Memory B cell (primary cell): Measurements from ENCODE around the gene CRABP1.
"Not testable (repeated sequence)": the region's sequence is repeated elsewhere in the genome, so short reads cannot be mapped to it uniquely, and the experiment has no call there.

ENCODE experiments used
- ATAC-seq: fragments of 150-1000 bp; cut with Tn5 transposase; 2 replicates; pipeline ENCODE4 v1.10.0; 2021; ENCODE audit warnings: low read depth, mild to moderate bottlenecking, moderate library complexity
- DNase-seq, 2 donors: peaks; one replicate each; pipeline ENCODE4 v3.0.0; 2022; ENCODE audit warnings: low spot score in 2 of 2
- H3K27ac Mint-ChIP-seq: one replicate; pipeline ENCODE4 v1.8.0; 2022; ENCODE audit warnings: mild to moderate bottlenecking, moderate library complexity, mixed read lengths
- H3K27me3 Mint-ChIP-seq: one replicate; pipeline ENCODE4 v1.8.0; 2022; ENCODE audit warnings: mixed read lengths
- H3K36me3 Mint-ChIP-seq: one replicate; pipeline ENCODE4 v1.8.0; 2022; ENCODE audit warnings: mild to moderate bottlenecking, mixed read lengths
- H3K4me1 Mint-ChIP-seq: one replicate; pipeline ENCODE4 v1.8.0; 2022; ENCODE audit warnings: mixed read lengths
- H3K4me3 Mint-ChIP-seq: one replicate; pipeline ENCODE4 v1.8.0; 2022; ENCODE audit warnings: mild to moderate bottlenecking, moderate library complexity, mixed read lengths
- H3K9me3 Mint-ChIP-seq: one replicate; pipeline ENCODE4 v1.8.0; 2022; ENCODE audit warnings: mixed read lengths

CRABP1 gene

DNA sequence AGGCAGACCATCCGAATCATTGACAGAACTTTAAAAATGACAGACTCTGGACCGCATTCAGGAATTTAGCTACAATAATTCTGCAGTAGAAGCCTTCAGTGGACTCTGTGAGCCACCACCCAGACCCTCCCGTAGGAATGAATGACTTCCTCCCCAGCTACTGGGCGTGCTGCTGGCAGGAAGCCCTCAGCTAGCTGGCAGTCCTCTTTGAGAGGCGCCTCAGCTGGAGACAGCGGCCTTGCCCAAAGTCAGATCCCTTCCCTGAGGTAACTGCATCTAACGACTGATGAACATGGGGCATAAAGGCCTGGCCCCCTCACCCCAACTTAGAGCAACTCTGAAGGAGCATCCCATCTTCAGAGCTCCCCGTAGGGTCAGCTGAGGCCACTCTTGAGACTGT, 25.8 kb downstream of the CRABP1 start:
- H3K36me3 Mint-ChIP-seq: no peaks in the 10 kb centered on the region
- no peaks in the 10 kb centered on the region for H3K9me3 Mint-ChIP-seq
- peaks cover 8% of the 10 kb centered on the region for H3K27me3 Mint-ChIP-seq
- H3K4me1 Mint-ChIP-seq: no peaks in the 10 kb centered on the region
- DNase-seq: no peak
- no peak overlapping the region for H3K4me3 Mint-ChIP-seq
- no peak overlapping the region for H3K27ac Mint-ChIP-seq
- no peak for ATAC-seq

DNA sequence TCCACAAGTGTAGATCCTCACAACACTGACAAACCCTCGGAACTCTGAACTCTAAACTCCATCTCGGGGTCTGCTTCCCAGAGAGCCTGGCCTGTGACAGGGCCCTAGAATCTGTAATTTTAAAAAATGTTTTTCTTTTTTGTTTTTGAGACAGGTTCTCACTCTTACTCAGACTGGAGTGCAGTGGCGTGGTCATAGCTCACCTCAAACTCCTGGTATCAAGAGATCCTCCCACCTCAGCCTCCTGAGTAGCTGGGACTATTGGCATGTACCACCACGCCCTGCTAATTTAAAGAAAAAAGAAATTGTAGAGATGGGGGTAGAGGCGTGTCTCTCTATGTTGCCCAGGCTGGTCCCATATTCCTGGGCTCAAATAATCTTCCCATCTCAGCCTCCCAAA, 26.2 kb downstream of the CRABP1 start:
- ATAC-seq (no peak), DNase-seq (no peak)
- Mint-ChIP-seq H3K27me3 (peaks cover 8% of the 10 kb centered on the region), H3K4me3 (no peak overlapping the region), H3K36me3 (no peaks in the 10 kb centered on the region), H3K27ac (no peak overlapping the region), H3K9me3 (no peaks in the 10 kb centered on the region), H3K4me1 (no peaks in the 10 kb centered on the region)

GRCh38 chr15:78368651-78369050, 28.5 kb downstream of the CRABP1 start:
- Mint-ChIP-seq H3K4me3 (no peak overlapping the region), H3K4me1 (no peaks in the 10 kb centered on the region), H3K27ac (no peak overlapping the region), H3K27me3 (peaks cover 8% of the 10 kb centered on the region), H3K36me3 (no peaks in the 10 kb centered on the region), H3K9me3 (no peaks in the 10 kb centered on the region)
- DNase-seq (no peak), ATAC-seq (no peak)

- no peaks in the 10 kb centered on the region for H3K4me1 Mint-ChIP-seq
- peaks cover 8% of the 10 kb centered on the region for H3K27me3 Mint-ChIP-seq
- H3K27ac Mint-ChIP-seq: no peak overlapping the region
- H3K4me3 Mint-ChIP-seq: no peak overlapping the region
- no peaks in the 10 kb centered on the region for H3K36me3 Mint-ChIP-seq
- ATAC-seq (no peak), DNase-seq (no peak)
- H3K9me3 Mint-ChIP-seq: no peaks in the 10 kb centered on the region
Observed at GRCh38 chr15:78369161-78369560, 29.0 kb downstream of the CRABP1 start.

- ATAC-seq (no peak), DNase-seq (no peak)
- no peak overlapping the region for H3K27ac Mint-ChIP-seq
- H3K4me3 Mint-ChIP-seq: no peak overlapping the region
- peaks cover 3% of the 10 kb centered on the region for H3K4me1 Mint-ChIP-seq
- H3K36me3 Mint-ChIP-seq: no peaks in the 10 kb centered on the region
- H3K27me3 Mint-ChIP-seq: peaks cover 9% of the 10 kb centered on the region
- H3K9me3 Mint-ChIP-seq: no peaks in the 10 kb centered on the region
Observed at GRCh38 chr15:78370013-78370412, 29.9 kb downstream of the CRABP1 start.

- no peak for ATAC-seq
- DNase-seq: no peak
- Mint-ChIP-seq H3K4me1 (peaks cover 5% of the 10 kb centered on the region), H3K4me3 (no peak overlapping the region), H3K9me3 (no peaks in the 10 kb centered on the region), H3K36me3 (no peaks in the 10 kb centered on the region), H3K27ac (no peak overlapping the region), H3K27me3 (peaks cover 8% of the 10 kb centered on the region)
Observed at GRCh38 chr15:78372880-78373279, 32.7 kb downstream of the CRABP1 start.

GRCh38 chr15:78374436-78375393, 34.6 kb downstream of the CRABP1 start:
- H3K4me3 Mint-ChIP-seq: no peak overlapping the region
- H3K36me3 Mint-ChIP-seq: no peaks in the 10 kb centered on the region
- H3K4me1 Mint-ChIP-seq: peaks cover 5% of the 10 kb centered on the region
- no peaks in the 10 kb centered on the region for H3K9me3 Mint-ChIP-seq
- H3K27me3 Mint-ChIP-seq: peaks cover 8% of the 10 kb centered on the region
- H3K27ac Mint-ChIP-seq: no peak overlapping the region
- DNase-seq (no peak), ATAC-seq (peak; percentile 49)

DNA sequence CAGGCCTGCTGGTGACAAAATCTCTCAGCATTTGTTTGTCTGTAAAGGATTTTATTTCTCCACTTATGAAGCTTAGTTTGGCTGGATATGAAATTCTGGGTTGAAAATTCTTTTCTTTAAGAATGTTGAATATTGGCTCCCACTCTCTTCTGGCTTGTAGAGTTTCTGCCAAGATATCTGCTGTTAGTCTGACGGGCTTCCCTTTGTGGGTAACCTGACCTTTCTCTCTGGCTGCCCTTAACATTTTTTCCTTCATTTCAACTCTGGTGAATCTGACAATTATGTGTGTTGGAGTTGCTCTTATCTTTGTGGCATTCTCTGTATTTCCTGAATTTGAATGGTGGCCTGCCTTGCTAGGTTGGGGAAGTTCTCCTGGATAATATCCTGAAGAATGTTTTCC, 40.0 kb downstream of the CRABP1 start:
- not testable (repeated sequence) for ATAC-seq, H3K36me3 Mint-ChIP-seq, H3K4me3 Mint-ChIP-seq, DNase-seq, H3K4me1 Mint-ChIP-seq, H3K9me3 Mint-ChIP-seq, H3K27ac Mint-ChIP-seq
- peaks cover 16% of the 10 kb centered on the region for H3K27me3 Mint-ChIP-seq

DNA sequence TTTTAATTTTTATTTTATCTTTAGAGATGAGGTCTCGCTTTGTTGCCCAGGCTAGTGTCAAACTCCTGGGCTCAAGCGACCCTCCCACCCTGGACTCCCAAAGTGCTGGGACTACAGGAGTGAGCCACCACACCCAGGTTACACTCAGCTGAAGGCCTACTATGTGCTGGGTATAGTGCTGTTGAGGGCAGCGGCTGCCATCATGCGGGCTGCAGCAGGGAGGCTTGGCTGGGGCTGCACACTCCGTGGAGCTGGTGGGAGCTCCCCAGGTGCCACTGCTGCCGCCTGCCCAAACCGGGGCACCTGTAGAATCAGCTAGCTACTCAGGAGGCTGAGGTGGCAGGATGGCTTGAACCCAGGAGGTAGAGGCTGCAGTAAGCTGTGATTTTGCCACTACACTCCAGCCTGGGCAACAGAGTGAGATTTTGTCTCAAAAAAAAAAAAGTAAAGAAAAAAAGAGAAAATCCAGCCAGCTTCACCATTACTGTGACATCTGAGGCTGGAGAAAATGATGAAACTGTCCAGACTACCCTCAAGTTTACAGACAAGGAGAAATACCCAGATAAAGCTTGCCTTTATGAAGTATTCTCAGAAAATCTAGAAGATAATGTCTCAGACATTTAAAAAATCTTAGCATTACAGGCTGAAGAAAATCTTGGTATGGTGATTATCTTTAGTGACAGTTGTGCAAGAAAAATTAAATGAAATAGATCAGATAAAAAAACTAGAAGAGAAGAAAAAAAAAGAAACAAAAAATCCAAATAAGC, 42.1 kb downstream of the CRABP1 start:
- no peaks in the 10 kb centered on the region for H3K4me1 Mint-ChIP-seq
- no peaks in the 10 kb centered on the region for H3K9me3 Mint-ChIP-seq
- H3K27ac Mint-ChIP-seq: no peak overlapping the region
- ATAC-seq (no peak), DNase-seq (no peak)
- peaks cover 1% of the 10 kb centered on the region for H3K36me3 Mint-ChIP-seq
- no peak overlapping the region for H3K4me3 Mint-ChIP-seq
- H3K27me3 Mint-ChIP-seq: peaks cover 27% of the 10 kb centered on the region

DNA sequence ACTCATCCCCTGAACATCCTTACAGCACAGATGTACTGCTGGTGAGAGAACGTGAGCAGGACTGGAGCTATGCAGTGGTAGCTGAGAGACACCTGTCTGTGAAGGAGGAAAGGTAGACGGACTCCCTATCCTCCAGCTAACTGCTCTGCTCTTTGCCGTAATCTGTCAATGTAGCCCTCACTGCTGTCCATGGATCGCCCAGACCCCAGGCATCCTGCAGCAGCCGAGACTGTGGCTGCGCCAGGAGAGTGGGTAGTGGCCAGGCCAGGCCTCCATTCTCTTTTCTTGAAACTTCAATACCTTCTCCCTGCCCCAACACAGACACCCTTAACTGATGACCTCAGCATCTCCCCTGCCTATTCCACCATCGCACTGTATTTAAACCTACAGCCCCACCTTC, 44.5 kb downstream of the CRABP1 start:
- DNase-seq (no peak), ATAC-seq (no peak)
- no peaks in the 10 kb centered on the region for H3K4me1 Mint-ChIP-seq
- no peaks in the 10 kb centered on the region for H3K9me3 Mint-ChIP-seq
- peaks cover 25% of the 10 kb centered on the region for H3K27me3 Mint-ChIP-seq
- H3K36me3 Mint-ChIP-seq: peaks cover 1% of the 10 kb centered on the region
- no peak overlapping the region for H3K4me3 Mint-ChIP-seq
- no peak overlapping the region for H3K27ac Mint-ChIP-seq

- no peak for DNase-seq
- Mint-ChIP-seq H3K9me3 (peaks cover 2% of the 10 kb centered on the region), H3K4me1 (no peaks in the 10 kb centered on the region), H3K4me3 (no peak overlapping the region), H3K27ac (no peak overlapping the region), H3K27me3 (peaks cover 29% of the 10 kb centered on the region), H3K36me3 (no peaks in the 10 kb centered on the region)
- no peak for ATAC-seq
Observed at GRCh38 chr15:78387246-78388037, 47.3 kb downstream of the CRABP1 start.

GRCh38 chr15:78388865-78389264, 48.7 kb downstream of the CRABP1 start:
- Mint-ChIP-seq H3K4me1 (no peaks in the 10 kb centered on the region), H3K4me3 (no peak overlapping the region), H3K9me3 (peaks cover 2% of the 10 kb centered on the region), H3K27ac (no peak overlapping the region), H3K27me3 (peaks cover 29% of the 10 kb centered on the region), H3K36me3 (no peaks in the 10 kb centered on the region)
- ATAC-seq (no peak), DNase-seq (no peak)

- peaks cover 2% of the 10 kb centered on the region for H3K9me3 Mint-ChIP-seq
- H3K27ac Mint-ChIP-seq: no peak overlapping the region
- no peaks in the 10 kb centered on the region for H3K36me3 Mint-ChIP-seq
- no peaks in the 10 kb centered on the region for H3K4me1 Mint-ChIP-seq
- peaks cover 27% of the 10 kb centered on the region for H3K27me3 Mint-ChIP-seq
- no peak overlapping the region for H3K4me3 Mint-ChIP-seq
- ATAC-seq: no peak
- DNase-seq: no peak
Observed at GRCh38 chr15:78389322-78389721, 49.2 kb downstream of the CRABP1 start.

- Mint-ChIP-seq H3K4me1 (no peaks in the 10 kb centered on the region), H3K4me3 (no peak overlapping the region), H3K36me3 (no peaks in the 10 kb centered on the region), H3K27ac (no peak overlapping the region), H3K9me3 (peaks cover 2% of the 10 kb centered on the region), H3K27me3 (peaks cover 26% of the 10 kb centered on the region)
- ATAC-seq: no peak
- no peak for DNase-seq
Observed at GRCh38 chr15:78389738-78390137, 49.6 kb downstream of the CRABP1 start.
